ENCODE results near the gene POLR1A.

DNA sequence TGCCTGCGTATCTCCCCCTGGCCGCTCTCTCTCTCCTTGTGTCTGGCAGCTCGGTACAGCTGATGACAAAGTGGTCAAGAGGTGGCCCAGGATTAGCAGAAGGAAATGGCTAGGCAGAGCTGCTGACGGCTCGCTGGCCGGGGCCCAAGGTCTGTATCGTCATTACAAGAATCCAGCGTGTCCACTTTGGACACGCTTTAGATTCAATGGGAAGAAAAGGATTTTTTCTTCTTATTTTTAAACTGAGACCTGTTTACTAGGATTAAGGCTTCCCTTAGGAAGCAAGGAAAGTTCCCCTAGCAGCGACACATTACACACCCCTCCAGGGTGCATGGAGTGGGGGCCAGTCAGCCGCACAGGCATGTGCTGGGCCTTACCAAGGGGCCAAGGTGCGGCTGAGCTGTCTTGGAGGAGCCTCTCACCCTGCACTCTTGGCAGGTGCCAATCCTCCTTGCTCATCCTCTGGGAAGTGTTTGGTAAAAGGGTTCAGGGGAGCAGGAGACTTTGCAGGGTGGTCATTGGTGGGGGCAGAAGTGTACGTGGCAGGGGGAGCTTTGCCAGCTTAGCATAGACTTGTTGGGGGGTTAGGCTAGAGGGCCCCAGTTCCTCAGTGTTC lies 76.8 kb downstream of the POLR1A start:
- no peak for TF ChIP-seq CTCF (conservative IDR thresholded peaks at IDR 0.05)
- TF ChIP-seq EZH2 (IDR thresholded peaks at IDR 0.05; ENCODE audit: low read depth): no peak

Data from PC-9 (cell line).